GM12864 (cell line): ENCODE measurements around the gene GPRASP3.
"Not testable (repeated sequence)": the region's sequence is repeated elsewhere in the genome, so short reads cannot be mapped to it uniquely, and the experiment has no call there.

ENCODE experiments used
- DNase-seq: peaks from one replicate; pipeline ENCODE4 v3.0.0-alpha.2; 2011; ENCODE audit warnings: low read depth
- H3K4me3 ChIP-seq: 2 replicates; pipeline ENCODE4 v1.5.1; 2011; ENCODE audit warnings: mild to moderate bottlenecking, low read depth, low read length, control low read depth
- TF ChIP-seq, protein P1 (sequence below): IDR thresholded peaks from 2 replicates; pipeline ENCODE4 v1.5.1; 2011; ENCODE audit warnings: low read depth, mild to moderate bottlenecking, moderate library complexity, low read length, control low read depth, inconsistent platforms; ENCODE audit errors: missing control alignments

Gene GPRASP3

GRCh38 chrX:102720237-102721168 lies at the start of gene GPRASP3:
Gene GPRASP3, plus strand, starts transcription at chrX:102720743. Its CDS starts 28,253 bp downstream, at chrX:102748996.
- TF ChIP-seq, protein P1, sequence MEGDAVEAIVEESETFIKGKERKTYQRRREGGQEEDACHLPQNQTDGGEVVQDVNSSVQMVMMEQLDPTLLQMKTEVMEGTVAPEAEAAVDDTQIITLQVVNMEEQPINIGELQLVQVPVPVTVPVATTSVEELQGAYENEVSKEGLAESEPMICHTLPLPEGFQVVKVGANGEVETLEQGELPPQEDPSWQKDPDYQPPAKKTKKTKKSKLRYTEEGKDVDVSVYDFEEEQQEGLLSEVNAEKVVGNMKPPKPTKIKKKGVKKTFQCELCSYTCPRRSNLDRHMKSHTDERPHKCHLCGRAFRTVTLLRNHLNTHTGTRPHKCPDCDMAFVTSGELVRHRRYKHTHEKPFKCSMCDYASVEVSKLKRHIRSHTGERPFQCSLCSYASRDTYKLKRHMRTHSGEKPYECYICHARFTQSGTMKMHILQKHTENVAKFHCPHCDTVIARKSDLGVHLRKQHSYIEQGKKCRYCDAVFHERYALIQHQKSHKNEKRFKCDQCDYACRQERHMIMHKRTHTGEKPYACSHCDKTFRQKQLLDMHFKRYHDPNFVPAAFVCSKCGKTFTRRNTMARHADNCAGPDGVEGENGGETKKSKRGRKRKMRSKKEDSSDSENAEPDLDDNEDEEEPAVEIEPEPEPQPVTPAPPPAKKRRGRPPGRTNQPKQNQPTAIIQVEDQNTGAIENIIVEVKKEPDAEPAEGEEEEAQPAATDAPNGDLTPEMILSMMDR = no peak
- peak; percentile 36 for DNase-seq
- peak within 1 kb of the TSS; percentile 43 for H3K4me3 ChIP-seq

- no peak overlapping the region for H3K4me3 ChIP-seq
- no peak for DNase-seq
- TF ChIP-seq, protein P1 = no peak
These were observed 47.7 kb upstream of the GPRASP3 start for GRCh38 chrX:102672856-102673255.

GRCh38 chrX:102677479-102677878 lies 43.1 kb upstream of the GPRASP3 start:
- not testable (repeated sequence) for DNase-seq, H3K4me3 ChIP-seq

DNA sequence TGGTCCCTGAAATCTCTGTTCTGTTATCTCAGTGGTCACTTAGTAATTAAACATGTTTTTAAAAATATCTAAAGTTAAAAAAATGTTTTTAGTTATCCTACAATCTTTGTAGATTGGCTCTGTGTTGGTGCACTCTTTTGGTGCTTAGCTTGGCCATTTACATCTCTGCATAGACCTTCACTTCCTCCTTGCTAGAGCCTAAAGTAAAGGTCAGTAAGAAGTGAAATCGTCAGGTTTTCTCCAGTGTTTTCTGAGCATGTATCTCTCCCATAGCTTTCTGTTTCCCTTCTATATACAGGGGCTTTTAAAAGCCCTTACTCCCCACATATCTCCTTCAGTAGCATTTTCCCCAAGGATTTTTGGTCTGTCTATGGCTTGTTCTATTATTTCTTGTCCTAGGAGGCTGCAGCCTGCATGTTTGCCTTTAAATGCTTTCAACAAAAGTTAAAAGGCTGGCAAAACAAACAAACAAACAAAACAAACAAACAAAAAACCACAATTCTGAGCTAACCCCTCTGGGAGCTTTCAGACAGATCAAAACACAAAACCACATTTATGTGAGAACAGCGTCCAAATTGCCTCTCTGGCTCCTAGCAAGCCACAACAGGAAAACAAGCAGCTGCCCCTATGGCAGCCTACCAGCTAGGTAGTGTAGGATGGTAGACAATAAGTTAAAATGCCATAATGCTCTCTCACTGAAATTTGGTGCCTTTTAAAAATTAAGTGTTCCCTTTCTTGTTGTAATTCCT lies 35.6 kb upstream of the GPRASP3 start:
- DNase-seq = no peak
- TF ChIP-seq, protein P1 = no peak
- H3K4me3 ChIP-seq = no peak overlapping the region

- TF ChIP-seq, protein P1 = no peak
- H3K4me3 ChIP-seq = no peak overlapping the region
- DNase-seq = no peak
These were observed 25.8 kb upstream of the GPRASP3 start for GRCh38 chrX:102694749-102695148.

- TF ChIP-seq, protein P1 = no peak
- DNase-seq = no peak
These were observed 24.2 kb upstream of the GPRASP3 start for GRCh38 chrX:102696306-102696705.

DNA sequence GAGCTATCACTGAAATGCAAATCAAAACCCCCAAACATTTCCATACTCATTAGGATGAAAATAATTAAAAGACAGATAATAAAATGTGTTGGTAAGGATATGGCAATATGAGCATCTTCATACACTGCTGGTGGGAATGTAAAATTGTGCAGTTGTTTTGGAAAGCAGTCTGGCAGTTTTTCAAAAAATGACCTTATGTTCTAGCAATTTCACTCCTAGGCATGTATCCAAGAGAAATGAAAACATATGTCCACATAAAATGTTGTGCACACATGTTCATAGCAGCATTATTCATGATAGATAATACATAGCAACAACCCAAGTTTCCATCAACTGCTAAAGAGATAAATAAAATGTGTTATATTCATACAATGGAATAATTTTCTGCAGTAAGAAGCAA lies 23.0 kb upstream of the GPRASP3 start:
- no peak overlapping the region for H3K4me3 ChIP-seq
- no peak for DNase-seq
- TF ChIP-seq, protein P1 = no peak

More at GRCh38 chrX:102696306-102696705, 24.2 kb upstream of the GPRASP3 start:
- H3K4me3 ChIP-seq = no peak overlapping the region
